ENCODE measurements around the gene PIP5K1A. TPM values are rescaled to one million over a fixed set of nuclear protein-coding genes. Genes with fewer than 3 reads are reported as not detected.

Gene PIP5K1A
- 80.3 TPM for total RNA-seq

GRCh38 chr1:151198254-151199127, at the start of gene PIP5K1A:
Gene PIP5K1A (plus strand): TSS chr1:151198552. CDS start chr1:151198997, 445 bp downstream.
- H3K36me3 ChIP-seq = peaks cover 0 to 13% of the 10 kb centered on the region in 2 donors
- intact Hi-C loops (cut with DNase I) = loop anchor here (2.0 kb wide), 1 partner anchor 54 kb away; no protein-coding TSS in a partner anchor
- no peaks in the 10 kb centered on the region for H3K27me3 ChIP-seq
- H3K9me3 ChIP-seq = no peaks in the 10 kb centered on the region
- H3K27ac ChIP-seq = peak within 1 kb of the TSS; percentile 88
- peak within 1 kb of the TSS; percentile 77 to 93 for H3K4me3 ChIP-seq
- DNase-seq (ENCODE audit: extremely low spot score in 2 of 2) = peak; percentile 97 to 99
- peak in 1 of 2 donors; percentile 78 for TF ChIP-seq POLR2A (IDR thresholded peaks at IDR 0.05)
- TF ChIP-seq POLR2AphosphoS5 (IDR thresholded peaks at IDR 0.05; ENCODE audit: insufficient read depth in 1 of 2, low read depth in 1 of 2) = peak; percentile 97
- TF ChIP-seq, protein P1, sequence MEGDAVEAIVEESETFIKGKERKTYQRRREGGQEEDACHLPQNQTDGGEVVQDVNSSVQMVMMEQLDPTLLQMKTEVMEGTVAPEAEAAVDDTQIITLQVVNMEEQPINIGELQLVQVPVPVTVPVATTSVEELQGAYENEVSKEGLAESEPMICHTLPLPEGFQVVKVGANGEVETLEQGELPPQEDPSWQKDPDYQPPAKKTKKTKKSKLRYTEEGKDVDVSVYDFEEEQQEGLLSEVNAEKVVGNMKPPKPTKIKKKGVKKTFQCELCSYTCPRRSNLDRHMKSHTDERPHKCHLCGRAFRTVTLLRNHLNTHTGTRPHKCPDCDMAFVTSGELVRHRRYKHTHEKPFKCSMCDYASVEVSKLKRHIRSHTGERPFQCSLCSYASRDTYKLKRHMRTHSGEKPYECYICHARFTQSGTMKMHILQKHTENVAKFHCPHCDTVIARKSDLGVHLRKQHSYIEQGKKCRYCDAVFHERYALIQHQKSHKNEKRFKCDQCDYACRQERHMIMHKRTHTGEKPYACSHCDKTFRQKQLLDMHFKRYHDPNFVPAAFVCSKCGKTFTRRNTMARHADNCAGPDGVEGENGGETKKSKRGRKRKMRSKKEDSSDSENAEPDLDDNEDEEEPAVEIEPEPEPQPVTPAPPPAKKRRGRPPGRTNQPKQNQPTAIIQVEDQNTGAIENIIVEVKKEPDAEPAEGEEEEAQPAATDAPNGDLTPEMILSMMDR (IDR thresholded peaks at IDR 0.05) = no peak
- peaks cover 52% of the 10 kb centered on the region for H3K4me1 ChIP-seq

DNA sequence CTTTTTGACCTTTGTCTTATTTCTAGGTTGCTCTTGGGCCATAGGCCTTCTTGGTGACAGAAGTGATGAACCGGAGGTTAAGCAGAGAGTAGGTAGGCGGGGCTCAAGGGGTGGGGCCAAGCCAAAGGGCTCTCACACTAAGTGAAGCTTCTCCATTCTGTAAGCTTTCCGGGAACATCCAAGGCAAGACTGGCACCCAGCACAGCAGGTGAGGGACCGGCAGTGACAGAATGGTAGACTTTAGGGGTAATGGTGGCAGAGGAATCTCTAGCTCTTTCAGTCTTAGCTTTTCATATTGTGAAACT, 41.9 kb upstream of the PIP5K1A start, which contains the start of gene TNFAIP8L2:
TSS of gene TNFAIP8L2 (plus strand) at position 135 of the 305 bp plus-strand sequence. CDS start 2,049 bp downstream, outside the sequence.
- DNase-seq (ENCODE audit: extremely low spot score in 2 of 2) = no peak
- Histone ChIP-seq H3K27me3 (no peaks in the 10 kb centered on the region), H3K36me3 (peaks cover 0 to 36% of the 10 kb centered on the region in 2 donors), H3K4me1 (peaks cover 8% of the 10 kb centered on the region), H3K27ac (no peak within 1 kb of the TSS), H3K4me3 (peak within 1 kb of the TSS; percentile 12 to 21), H3K9me3 (no peaks in the 10 kb centered on the region)
- TF ChIP-seq POLR2A (IDR thresholded peaks at IDR 0.05) (no peak), POLR2AphosphoS5 (IDR thresholded peaks at IDR 0.05; ENCODE audit: insufficient read depth in 1 of 2, low read depth in 1 of 2) (no peak)
- TF ChIP-seq, protein P1 (IDR thresholded peaks at IDR 0.05) = no peak
- intact Hi-C loops (cut with DNase I) = loop anchor here (5.0 kb wide), 2 partner anchors 54 to 129 kb away; no protein-coding TSS in a partner anchor

GRCh38 chr1:151157067-151157531, 41.3 kb upstream of the PIP5K1A start:
- Histone ChIP-seq H3K9me3 (no peaks in the 10 kb centered on the region), H3K27me3 (no peaks in the 10 kb centered on the region), H3K4me3 (peak overlapping the region; percentile 12 to 21), H3K36me3 (peaks cover 0 to 42% of the 10 kb centered on the region in 2 donors), H3K4me1 (peaks cover 8% of the 10 kb centered on the region), H3K27ac (no peak overlapping the region)
- intact Hi-C loops (cut with DNase I) = loop anchor here (5.0 kb wide), 2 partner anchors 55 to 130 kb away; no protein-coding TSS in a partner anchor
- TF ChIP-seq POLR2A (IDR thresholded peaks at IDR 0.05) (no peak), POLR2AphosphoS5 (IDR thresholded peaks at IDR 0.05; ENCODE audit: insufficient read depth in 1 of 2, low read depth in 1 of 2) (no peak)
- TF ChIP-seq, protein P1 (IDR thresholded peaks at IDR 0.05) = no peak
- DNase-seq (ENCODE audit: extremely low spot score in 2 of 2) = no peak

DNA sequence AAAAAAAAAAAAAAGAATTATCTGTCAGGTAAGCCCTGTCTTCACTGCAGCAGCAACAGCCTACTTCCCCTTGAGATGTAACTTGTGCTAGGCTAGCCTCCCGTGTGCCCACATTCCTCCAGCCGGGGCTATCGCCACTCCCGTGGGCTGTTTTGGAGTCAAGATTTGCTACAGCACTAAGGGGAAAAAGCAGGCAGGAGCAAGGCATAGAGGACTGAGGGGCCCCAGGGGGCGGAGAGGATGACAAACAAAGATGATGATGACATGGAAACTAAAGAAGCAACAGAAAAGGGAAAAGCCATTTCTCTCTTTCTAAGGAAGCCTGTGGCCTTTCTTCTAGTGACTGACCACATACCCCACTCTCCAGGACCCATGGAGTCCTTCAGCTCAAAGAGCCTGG, 40.0 kb upstream of the PIP5K1A start:
- Histone ChIP-seq H3K27ac (no peak overlapping the region), H3K36me3 (peaks cover 0 to 42% of the 10 kb centered on the region in 2 donors), H3K4me1 (peaks cover 8% of the 10 kb centered on the region), H3K27me3 (no peaks in the 10 kb centered on the region), H3K9me3 (no peaks in the 10 kb centered on the region), H3K4me3 (no peak overlapping the region)
- intact Hi-C loops (cut with DNase I) = loop anchor here (5.0 kb wide), 2 partner anchors 56 to 131 kb away; no protein-coding TSS in a partner anchor
- no peak for TF ChIP-seq POLR2A (IDR thresholded peaks at IDR 0.05)
- no peak for TF ChIP-seq POLR2AphosphoS5 (IDR thresholded peaks at IDR 0.05; ENCODE audit: insufficient read depth in 1 of 2, low read depth in 1 of 2)
- TF ChIP-seq, protein P1 (IDR thresholded peaks at IDR 0.05) = no peak
- DNase-seq (ENCODE audit: extremely low spot score in 2 of 2) = no peak

Measured in vagina (tissue), 2 donors.